ENCODE results near the gene SH3PXD2B. TPM values are rescaled to one million over a fixed set of nuclear protein-coding genes. Genes with fewer than 3 reads are reported as not detected.

SH3PXD2B gene
- total RNA-seq, 1 experiment from 2014 or later: 27.5 TPM

DNA sequence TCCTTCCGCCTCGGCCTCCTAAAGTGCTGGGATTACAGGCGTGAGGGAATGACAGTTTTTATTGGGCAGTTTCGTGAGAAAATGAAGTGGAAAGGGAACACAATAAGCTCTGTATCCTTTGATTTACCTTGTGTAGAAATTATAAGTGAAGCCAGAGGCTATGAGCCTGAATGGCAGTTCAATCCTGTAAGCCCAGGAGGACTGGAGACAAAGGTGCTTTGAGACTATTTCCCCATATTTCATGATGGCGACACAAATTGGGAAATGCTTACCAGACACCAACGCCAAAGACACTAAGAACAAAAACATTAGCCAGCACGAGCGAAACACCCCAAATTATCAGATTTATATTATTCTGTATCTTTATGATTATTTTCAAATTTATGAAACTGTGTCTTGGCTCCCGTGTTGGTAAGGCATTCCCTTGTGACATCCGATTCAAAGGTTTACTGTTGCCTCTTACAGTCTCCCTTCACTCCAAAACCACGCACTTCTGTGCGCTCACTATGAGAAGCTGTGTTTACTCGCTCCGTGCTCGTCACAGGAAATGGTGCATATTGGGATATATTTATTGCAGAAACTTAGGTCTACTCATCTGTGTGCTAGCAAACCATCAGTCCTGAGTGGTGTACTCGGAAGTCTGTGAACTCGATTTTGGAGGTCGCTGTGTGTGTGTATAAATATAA lies 73.9 kb downstream of the SH3PXD2B start:
- H3K4me2 ChIP-seq (ENCODE audit: low read length): no peak overlapping the region
- ChIA-PET RAD21 (ENCODE audit: low non-redundant PET in 1 of 2, low total read pairs in 2 of 2, uncharacterized antibody in 2 of 2, unreplicated experiment in 2 of 2) (no interaction called here), POLR2A (no interaction called here), CTCF (no interaction called here)
- H3K27ac ChIP-seq (ENCODE audit: low read depth, low read length): no peak overlapping the region
- H3K9ac ChIP-seq (ENCODE audit: low read length): no peak overlapping the region
- H4K20me1 ChIP-seq (ENCODE audit: insufficient read depth): no peaks in the 10 kb centered on the region
- H3K27me3 ChIP-seq (ENCODE audit: insufficient read depth, low read length): no peaks in the 10 kb centered on the region
- DNase-seq (ENCODE audit: low read depth, low spot score) (no peak), ATAC-seq (no peak)
- no peaks in the 10 kb centered on the region for H3K9me2 ChIP-seq (ENCODE audit: insufficient read depth)
- no peak overlapping the region for H3K4me3 ChIP-seq (replicated peaks in 1 of 2; ENCODE audit: low read depth in 1 of 2, low read length in 2 of 2)
- H3K79me2 ChIP-seq (ENCODE audit: insufficient read depth, low read length): no peaks in the 10 kb centered on the region
- no peak overlapping the region for H2AFZ ChIP-seq (ENCODE audit: low read depth, low read length, poor library complexity, severe bottlenecking)
- BruUV-seq (replicated peaks): no TSS peak
- H3K9me3 ChIP-seq (ENCODE audit: control insufficient read depth in 1 of 2, insufficient read depth in 1 of 2, low read depth in 1 of 2, low read length in 2 of 2): no peaks in the 10 kb centered on the region
- peaks cover 6% of the 10 kb centered on the region in 2 experiments; a peak in 3 of 4 replicates for H3K4me1 ChIP-seq (ENCODE audit: control insufficient read depth in 1 of 2, insufficient read depth in 2 of 2, low read length in 2 of 2)
- H3K36me3 ChIP-seq (ENCODE audit: control insufficient read depth in 1 of 2, insufficient read depth in 2 of 2, low read length in 2 of 2): peaks cover 0 to 4% of the 10 kb centered on the region in 2 experiments; a peak in 1 of 4 replicates
- intact Hi-C loops (cut with micrococcal nuclease): no loop called here
- TF ChIP-seq ATF3 (IDR thresholded peaks at IDR 0.05): no peak
- TF ChIP-seq EGR1 (IDR thresholded peaks at IDR 0.05; ENCODE audit: low read depth): no peak
- no peak for TF ChIP-seq YY1 (IDR thresholded peaks at IDR 0.05; ENCODE audit: extremely low read depth, insufficient replicate concordance, low read depth, low read length)
- TF ChIP-seq EZH2phosphoT487 (IDR thresholded peaks at IDR 0.05; ENCODE audit: borderline replicate concordance): no peak

DNA sequence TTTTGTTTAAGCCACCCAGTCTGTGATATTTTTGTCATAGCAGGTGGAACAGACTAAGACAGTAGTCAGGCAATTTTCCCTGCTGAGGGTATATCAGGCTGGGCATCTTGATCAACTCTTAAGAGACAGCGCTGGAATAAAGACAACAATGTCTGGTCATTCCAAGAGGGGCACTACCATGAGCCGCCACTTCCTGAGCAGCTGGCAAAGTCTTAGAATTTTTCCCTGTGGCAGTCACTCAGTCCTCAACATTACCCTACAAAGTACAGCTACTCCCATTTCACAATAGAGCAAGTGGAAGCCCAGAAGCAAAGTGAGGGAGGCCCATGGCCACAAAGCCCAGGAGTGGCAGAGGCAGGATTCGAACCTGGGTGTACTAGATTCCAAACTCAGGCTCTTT lies 74.8 kb downstream of the SH3PXD2B start:
- no peak for ATAC-seq
- Histone ChIP-seq H3K27ac (ENCODE audit: low read depth, low read length) (no peak overlapping the region), H3K9me3 (ENCODE audit: control insufficient read depth in 1 of 2, insufficient read depth in 1 of 2, low read depth in 1 of 2, low read length in 2 of 2) (no peaks in the 10 kb centered on the region), H3K27me3 (ENCODE audit: insufficient read depth, low read length) (no peaks in the 10 kb centered on the region), H3K4me2 (ENCODE audit: low read length) (no peak overlapping the region), H4K20me1 (ENCODE audit: insufficient read depth) (no peaks in the 10 kb centered on the region), H3K4me1 (ENCODE audit: control insufficient read depth in 1 of 2, insufficient read depth in 2 of 2, low read length in 2 of 2) (peaks cover 6% of the 10 kb centered on the region in 2 experiments; a peak in 3 of 4 replicates), H2AFZ (ENCODE audit: low read depth, low read length, poor library complexity, severe bottlenecking) (no peak overlapping the region), H3K79me2 (ENCODE audit: insufficient read depth, low read length) (no peaks in the 10 kb centered on the region), H3K9me2 (ENCODE audit: insufficient read depth) (no peaks in the 10 kb centered on the region), H3K4me3 (replicated peaks in 1 of 2; ENCODE audit: low read depth in 1 of 2, low read length in 2 of 2) (no peak overlapping the region), H3K36me3 (ENCODE audit: control insufficient read depth in 1 of 2, insufficient read depth in 2 of 2, low read length in 2 of 2) (peaks cover 0 to 5% of the 10 kb centered on the region in 2 experiments; a peak in 1 of 4 replicates), H3K9ac (ENCODE audit: low read length) (no peak overlapping the region)
- DNase-seq (ENCODE audit: low read depth, low spot score): no peak
- BruUV-seq (replicated peaks): no TSS peak
- TF ChIP-seq RAD21 (IDR thresholded peaks at IDR 0.05; ENCODE audit: low read depth) (no peak), ZNF274 (IDR thresholded peaks at IDR 0.05; ENCODE audit: low read depth, low read length) (no peak), ELF1 (IDR thresholded peaks at IDR 0.05; ENCODE audit: borderline replicate concordance, low read depth) (no peak), YY1 (IDR thresholded peaks at IDR 0.05; ENCODE audit: extremely low read depth, insufficient replicate concordance, low read depth, low read length) (no peak), CEBPB (IDR thresholded peaks at IDR 0.05; ENCODE audit: low read depth) (no peak), JUND (IDR thresholded peaks at IDR 0.05) (no peak)
- TF ChIP-seq, protein P1, sequence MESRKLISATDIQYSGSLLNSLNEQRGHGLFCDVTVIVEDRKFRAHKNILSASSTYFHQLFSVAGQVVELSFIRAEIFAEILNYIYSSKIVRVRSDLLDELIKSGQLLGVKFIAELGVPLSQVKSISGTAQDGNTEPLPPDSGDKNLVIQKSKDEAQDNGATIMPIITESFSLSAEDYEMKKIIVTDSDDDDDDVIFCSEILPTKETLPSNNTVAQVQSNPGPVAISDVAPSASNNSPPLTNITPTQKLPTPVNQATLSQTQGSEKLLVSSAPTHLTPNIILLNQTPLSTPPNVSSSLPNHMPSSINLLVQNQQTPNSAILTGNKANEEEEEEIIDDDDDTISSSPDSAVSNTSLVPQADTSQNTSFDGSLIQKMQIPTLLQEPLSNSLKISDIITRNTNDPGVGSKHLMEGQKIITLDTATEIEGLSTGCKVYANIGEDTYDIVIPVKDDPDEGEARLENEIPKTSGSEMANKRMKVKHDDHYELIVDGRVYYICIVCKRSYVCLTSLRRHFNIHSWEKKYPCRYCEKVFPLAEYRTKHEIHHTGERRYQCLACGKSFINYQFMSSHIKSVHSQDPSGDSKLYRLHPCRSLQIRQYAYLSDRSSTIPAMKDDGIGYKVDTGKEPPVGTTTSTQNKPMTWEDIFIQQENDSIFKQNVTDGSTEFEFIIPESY (IDR thresholded peaks at IDR 0.05; ENCODE audit: extremely low read depth, insufficient replicate concordance, low read length): no peak
- ChIA-PET POLR2A (no interaction called here), RAD21 (ENCODE audit: low non-redundant PET in 1 of 2, low total read pairs in 2 of 2, uncharacterized antibody in 2 of 2, unreplicated experiment in 2 of 2) (no interaction called here), CTCF (no interaction called here)
- intact Hi-C loops (cut with micrococcal nuclease): no loop called here

Data from HCT116 (cell line).